ENCODE data around the gene SYT4.

DNA sequence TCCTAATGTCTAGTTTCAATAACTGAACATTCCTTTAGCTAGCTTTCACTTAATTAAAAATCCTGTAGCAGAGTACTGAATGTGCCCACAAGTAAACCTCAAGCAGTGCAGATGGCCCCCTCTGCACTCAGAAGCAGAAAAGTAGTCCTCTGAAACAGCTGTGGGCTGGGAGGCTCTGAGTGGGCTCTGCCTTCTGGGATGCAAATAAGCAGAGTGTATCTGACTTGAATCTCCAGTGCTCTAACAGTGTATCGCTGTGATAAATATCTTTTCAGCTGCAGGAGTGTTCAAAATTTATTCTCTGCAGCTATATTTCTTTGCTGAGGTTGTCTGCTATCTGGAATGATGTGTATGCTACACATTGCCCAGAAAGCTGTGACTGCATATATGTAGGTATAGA is 44.8 kb upstream of the SYT4 start:
- TF ChIP-seq POLR2A (IDR thresholded peaks at IDR 0.05) (no peak), EP300 (IDR thresholded peaks at IDR 0.05) (no peak)
